GM12878 (cell line): ENCODE measurements around the gene NPAS3. TPM values are rescaled to one million over a fixed set of nuclear protein-coding genes. Genes with fewer than 3 reads are reported as not detected.

Experiments used
- ATAC-seq: fragments of 200-7000 bp; cut with Tn5 transposase; 3 replicates; pipeline ENCODE4 v1.9.1; 2020; ENCODE audit warnings: mild to moderate bottlenecking, moderate library complexity
- BruUV-seq: library from RNA; stranded (reverse); fragments of 400-500 nt; replicated peaks from 2 replicates; lab custom pipeline; 2021; lab: Mats Ljungman, UMichigan
- CTCF ChIA-PET: fragments of 300-600 bp; sonication (Branson Sonifier 250); formaldehyde crosslinking; extraction: SDS; loops from one replicate; lab custom pipeline; 2021; ENCODE audit warnings: inconsistent platforms; lab: Yijun Ruan, JAX
- POLR2A ChIA-PET: fragments of 350-600 bp; formaldehyde crosslinking; extraction: SDS; loops from one replicate; lab custom pipeline; 2021; ENCODE audit warnings: inconsistent platforms; lab: Charles Lee
- RAD21 ChIA-PET: fragments of 300-600 bp; sonication (Branson Sonifier 250); formaldehyde crosslinking; loops from one replicate; lab custom pipeline; 2023; ENCODE audit warnings: antibody characterized with exemption; ENCODE audit not compliant: unreplicated experiment; lab: Charles Lee
- SMC1A ChIA-PET: fragments of 300-600 bp; sonication (Branson Sonifier 250); formaldehyde crosslinking; loops from one replicate; lab custom pipeline; 2023; ENCODE audit not compliant: unreplicated experiment, uncharacterized antibody; lab: Charles Lee
- DNase-seq: peaks from one replicate; pipeline ENCODE4 v3.0.0-alpha.2; 2011; ENCODE audit warnings: low read depth, low spot score
- FAIRE-seq: peaks from 3 replicates; lab custom pipeline; 2011; peaks lifted over from hg19 to GRCh38; lab: Jason Lieb, UNC
- H2AFZ ChIP-seq: 2 replicates; pipeline ENCODE4 v1.6.0; 2011; ENCODE audit warnings: low read depth, low read length, control low read depth; ENCODE audit not compliant: control insufficient read depth
- H3K27ac ChIP-seq: 2 replicates; pipeline ENCODE4 v1.5.1; 2011; ENCODE audit warnings: control low read depth; ENCODE audit not compliant: control insufficient read depth, insufficient read depth
- H3K27me3 ChIP-seq, 2 experiments: replicated peaks in 1 of 2; 2 replicates each; pipeline versions ENCODE4 v1.6.0 to v1.6.1; 2011; ENCODE audit warnings: low read length in 1 of 2; ENCODE audit not compliant: control insufficient read depth in 2 of 2, insufficient read depth in 2 of 2
- H3K36me3 ChIP-seq, 2 experiments: 2 replicates each; pipeline ENCODE4 v1.5.1; 2011; ENCODE audit warnings: low read length in 1 of 2; ENCODE audit not compliant: control insufficient read depth in 2 of 2, insufficient read depth in 2 of 2
- H3K4me1 ChIP-seq: 2 replicates; pipeline ENCODE4 v1.6.1; 2011; ENCODE audit warnings: mild to moderate bottlenecking, low read length, moderate library complexity, mixed read lengths; ENCODE audit not compliant: control insufficient read depth, insufficient read depth
- H3K4me2 ChIP-seq: 2 replicates; pipeline ENCODE4 v1.6.0; 2011; ENCODE audit warnings: control low read depth; ENCODE audit not compliant: control insufficient read depth, insufficient read depth
- H3K4me3 ChIP-seq: fragments of 200-600 bp; sonication (generic); 2 replicates; pipeline ENCODE4 v1.5.1; 2016
- H3K79me2 ChIP-seq: 2 replicates; pipeline ENCODE4 v1.6.0; 2011; ENCODE audit warnings: low read length; ENCODE audit not compliant: control insufficient read depth, insufficient read depth
- H3K9ac ChIP-seq: 2 replicates; pipeline ENCODE4 v1.8.0; 2011; ENCODE audit warnings: low read length, control low read depth, mixed read lengths; ENCODE audit not compliant: control insufficient read depth, insufficient read depth
- H3K9me3 ChIP-seq: replicated peaks from 3 replicates; pipeline ENCODE4 v1.5.1; 2011; ENCODE audit warnings: mild to moderate bottlenecking, low read length; ENCODE audit not compliant: control insufficient read depth, insufficient read depth
- H4K20me1 ChIP-seq: 2 replicates; pipeline ENCODE4 v1.6.0; 2011; ENCODE audit not compliant: control insufficient read depth, insufficient read depth
- CBX3 ChIP-seq: fragments of 200-600 bp; sonication (generic); IDR thresholded peaks from 2 replicates; pipeline ENCODE4 v1.6.1; 2016; ENCODE audit warnings: low read depth, borderline replicate concordance
- ESRRA ChIP-seq: IDR thresholded peaks from 2 replicates; pipeline ENCODE4 v1.6.1; 2012; ENCODE audit warnings: mild to moderate bottlenecking, low read length, improper control_type of control experiment
- FOS ChIP-seq: IDR thresholded peaks from 3 replicates; pipeline ENCODE4 v1.6.1; 2011; ENCODE audit warnings: borderline replicate concordance; ENCODE audit not compliant: insufficient read length; ENCODE audit errors: extremely low read depth
- HCFC1 ChIP-seq: fragments of 150-350 bp; IDR thresholded peaks from 2 replicates; pipeline ENCODE4 v1.6.1; 2014; ENCODE audit warnings: low read length
- HDAC2 ChIP-seq: fragments of 200-600 bp; sonication (generic); IDR thresholded peaks from 2 replicates; pipeline ENCODE4 v1.6.1; 2017
- MEF2A ChIP-seq: IDR thresholded peaks from 2 replicates; pipeline ENCODE4 v1.6.1; 2011; ENCODE audit warnings: low read depth, mild to moderate bottlenecking, low read length, moderate library complexity; ENCODE audit not compliant: insufficient read depth
- NFXL1 ChIP-seq: fragments of 450-650 bp; IDR thresholded peaks from 2 replicates; pipeline ENCODE4 v1.6.1; 2017; ENCODE audit warnings: antibody characterized with exemption, mild to moderate bottlenecking, borderline replicate concordance
- PAX8 ChIP-seq: fragments of 450-650 bp; IDR thresholded peaks from 2 replicates; pipeline ENCODE4 v1.6.1; 2017; ENCODE audit warnings: mild to moderate bottlenecking, moderate library complexity
- POLR2A ChIP-seq: IDR thresholded peaks from 2 replicates; pipeline ENCODE4 v1.6.1; 2011; ENCODE audit warnings: low read depth, mild to moderate bottlenecking, low read length
- RCOR1 ChIP-seq: conservative IDR thresholded peaks from 2 replicates; pipeline ENCODE4 v1.6.1; 2012; ENCODE audit warnings: low read depth, low read length, improper control_type of control experiment
- SP1 ChIP-seq: IDR thresholded peaks from one replicate; pipeline ENCODE4 v1.6.1; 2011; ENCODE audit warnings: low read depth, low read length
- SUPT20H ChIP-seq: IDR thresholded peaks from 2 replicates; pipeline ENCODE4 v1.6.1; 2011; ENCODE audit warnings: low read depth, mild to moderate bottlenecking, low read length, moderate library complexity, borderline replicate concordance; ENCODE audit not compliant: control insufficient read depth
- SUZ12 ChIP-seq: fragments of 200-600 bp; sonication (generic); IDR thresholded peaks from one replicate; pipeline ENCODE4 v1.6.1; 2018; ENCODE audit warnings: antibody characterized with exemption, mild to moderate bottlenecking; ENCODE audit not compliant: unreplicated experiment
- TCF12 ChIP-seq: IDR thresholded peaks from 2 replicates; pipeline ENCODE4 v1.6.1; 2011; ENCODE audit warnings: low read depth, mild to moderate bottlenecking, low read length
- WGBS: methylation state at CpG from one replicate; pipeline ENCODE4 v1.1.6; 2016; ENCODE audit warnings: low lambda C conversion rate; ENCODE audit not compliant: insufficient replicate concordance, insufficient coverage; ENCODE audit errors: missing lambda C conversion rate; 5-methylcytosine and 5-hydroxymethylcytosine counted together
- in situ Hi-C: fragments of 300-500 bp; cut with MboI; formaldehyde crosslinking; loops from 9 replicates; pipeline ENCODE4 v1.14.3; 2018; ENCODE audit warnings: mixed read lengths
- intact Hi-C: fragments of 100-400 bp; cut with micrococcal nuclease; formaldehyde crosslinking; loops from one replicate; pipeline ENCODE4 v1.14.2; 2022; ENCODE audit not compliant: unreplicated experiment
- polyA plus RNA-seq, 11 experiments: library from polyadenylated mRNA; depleted of rRNA in 4 of 11; unstranded in 6 of 11; stranded (reverse) in 5 of 11; fragments of >200 nt; fragmentation: Nextera tagmentation in 4 of 11; fragmentation: Illumina TruSeq in 1 of 11; extraction: Ambion mirVana in 4 of 11; extraction: Trizol in 1 of 11; gene quantifications; 1 replicate in 1 of 11; 2 replicates in 10 of 11; pipeline versions ENCODE4 v1.2.1 to v1.2.3, GENCODE V29; 2011 to 2016; ENCODE audit warnings: inconsistent platforms in 2 of 11, missing spikeins in 2 of 11, low read depth in 1 of 11
- total RNA-seq, 4 experiments: library from RNA; depleted of rRNA in 3 of 4; stranded (reverse); fragments of >200 nt in 3 of 4; fragmentation: Illumina TruSeq in 1 of 4; extraction: Trizol in 1 of 4; gene quantifications; 2 replicates each; pipeline versions ENCODE4 v1.2.1 to v1.2.3, GENCODE V29; 2013 to 2021
- TF ChIP-seq, protein P1 (sequence below): fragments of 450-650 bp; IDR thresholded peaks from 2 replicates; pipeline ENCODE4 v1.6.1; 2018; ENCODE audit warnings: mild to moderate bottlenecking, low read depth, moderate library complexity; ENCODE audit not compliant: partially characterized antibody
- TF ChIP-seq, protein P2 (sequence below): IDR thresholded peaks from 2 replicates; pipeline ENCODE4 v1.6.1; 2012; ENCODE audit warnings: low read length, inconsistent platforms

NPAS3 gene
- total and polyA plus RNA-seq, 10 of the 15 experiments (the other 5 are each of a cell fraction or from before 2014, with no cell fraction given) = under 0.01 to 2.7 (median 0.03) TPM; not detected in 6

DNA sequence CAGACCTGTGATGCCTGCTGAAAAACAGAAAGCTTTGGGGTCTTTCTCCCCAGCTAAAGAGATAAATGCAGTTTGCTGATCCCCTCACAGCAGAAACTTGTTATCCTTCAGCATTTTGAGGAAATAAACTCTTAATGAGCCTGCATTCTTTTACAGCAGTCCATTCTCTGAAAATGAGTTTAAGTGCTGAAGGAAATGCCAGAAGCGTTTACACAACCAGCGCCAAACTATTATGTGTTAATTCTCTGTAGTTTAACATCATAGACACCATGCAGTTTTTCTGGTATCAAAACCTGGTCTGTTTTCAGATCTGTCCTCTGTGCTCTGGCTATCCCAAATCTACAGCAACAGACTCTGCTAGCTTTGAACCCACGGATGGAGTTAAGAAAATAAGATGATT lies 291.3 kb downstream of the NPAS3 start:
- H3K27me3 ChIP-seq = no peaks in the 10 kb centered on the region
- H3K4me2 ChIP-seq = no peak overlapping the region
- no peaks in the 10 kb centered on the region for H4K20me1 ChIP-seq
- no peak overlapping the region for H3K27ac ChIP-seq
- RAD21 ChIA-PET = no interaction called here
- no peaks in the 10 kb centered on the region for H3K4me1 ChIP-seq
- WGBS = 51% methylated on average over 3 of the region's 3 CpGs
- ATAC-seq = no peak
- H3K9me3 ChIP-seq = no peaks in the 10 kb centered on the region
- H3K79me2 ChIP-seq = no peaks in the 10 kb centered on the region
- no peaks in the 10 kb centered on the region for H3K36me3 ChIP-seq
- H2AFZ ChIP-seq = no peak overlapping the region
- in situ Hi-C loops = no loop called here
- no peak for DNase-seq
- POLR2A ChIA-PET = no interaction called here
- SMC1A ChIA-PET = no interaction called here
- intact Hi-C loops = no loop called here
- CTCF ChIA-PET = no interaction called here
- H3K9ac ChIP-seq = no peak overlapping the region
- H3K4me3 ChIP-seq = no peak overlapping the region
- no peak for FAIRE-seq
- TF ChIP-seq, protein P1, sequence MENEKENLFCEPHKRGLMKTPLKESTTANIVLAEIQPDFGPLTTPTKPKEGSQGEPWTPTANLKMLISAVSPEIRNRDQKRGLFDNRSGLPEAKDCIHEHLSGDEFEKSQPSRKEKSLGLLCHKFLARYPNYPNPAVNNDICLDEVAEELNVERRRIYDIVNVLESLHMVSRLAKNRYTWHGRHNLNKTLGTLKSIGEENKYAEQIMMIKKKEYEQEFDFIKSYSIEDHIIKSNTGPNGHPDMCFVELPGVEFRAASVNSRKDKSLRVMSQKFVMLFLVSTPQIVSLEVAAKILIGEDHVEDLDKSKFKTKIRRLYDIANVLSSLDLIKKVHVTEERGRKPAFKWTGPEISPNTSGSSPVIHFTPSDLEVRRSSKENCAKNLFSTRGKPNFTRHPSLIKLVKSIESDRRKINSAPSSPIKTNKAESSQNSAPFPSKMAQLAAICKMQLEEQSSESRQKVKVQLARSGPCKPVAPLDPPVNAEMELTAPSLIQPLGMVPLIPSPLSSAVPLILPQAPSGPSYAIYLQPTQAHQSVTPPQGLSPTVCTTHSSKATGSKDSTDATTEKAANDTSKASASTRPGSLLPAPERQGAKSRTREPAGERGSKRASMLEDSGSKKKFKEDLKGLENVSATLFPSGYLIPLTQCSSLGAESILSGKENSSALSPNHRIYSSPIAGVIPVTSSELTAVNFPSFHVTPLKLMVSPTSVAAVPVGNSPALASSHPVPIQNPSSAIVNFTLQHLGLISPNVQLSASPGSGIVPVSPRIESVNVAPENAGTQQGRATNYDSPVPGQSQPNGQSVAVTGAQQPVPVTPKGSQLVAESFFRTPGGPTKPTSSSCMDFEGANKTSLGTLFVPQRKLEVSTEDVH = no peak
- TF ChIP-seq POLR2A (no peak), RCOR1 (no peak), HDAC2 (no peak), HCFC1 (no peak), FOS (no peak), PAX8 (no peak), ESRRA (no peak), NFXL1 (no peak), SP1 (no peak), SUPT20H (no peak), CBX3 (no peak), TCF12 (no peak), SUZ12 (no peak), MEF2A (no peak)
- TF ChIP-seq, protein P2, sequence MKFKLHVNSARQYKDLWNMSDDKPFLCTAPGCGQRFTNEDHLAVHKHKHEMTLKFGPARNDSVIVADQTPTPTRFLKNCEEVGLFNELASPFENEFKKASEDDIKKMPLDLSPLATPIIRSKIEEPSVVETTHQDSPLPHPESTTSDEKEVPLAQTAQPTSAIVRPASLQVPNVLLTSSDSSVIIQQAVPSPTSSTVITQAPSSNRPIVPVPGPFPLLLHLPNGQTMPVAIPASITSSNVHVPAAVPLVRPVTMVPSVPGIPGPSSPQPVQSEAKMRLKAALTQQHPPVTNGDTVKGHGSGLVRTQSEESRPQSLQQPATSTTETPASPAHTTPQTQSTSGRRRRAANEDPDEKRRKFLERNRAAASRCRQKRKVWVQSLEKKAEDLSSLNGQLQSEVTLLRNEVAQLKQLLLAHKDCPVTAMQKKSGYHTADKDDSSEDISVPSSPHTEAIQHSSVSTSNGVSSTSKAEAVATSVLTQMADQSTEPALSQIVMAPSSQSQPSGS = no peak
- BruUV-seq = no TSS peak
